HEK293T (cell line): Measurements from ENCODE around the gene VSTM5.
A peak's percentile ranks its signal among the peaks of the same experiment; 100 is the strongest.

ENCODE experiments used
- CTCF ChIA-PET: fragments of 350-600 bp; formaldehyde crosslinking; extraction: SDS; loops from one replicate; lab custom pipeline; 2021; ENCODE audit warnings: antibody characterized with exemption, inconsistent platforms; lab: Yijun Ruan, JAX
- POLR2A ChIA-PET: fragments of 350-600 bp; formaldehyde crosslinking; extraction: SDS; loops from one replicate; lab custom pipeline; 2020; ENCODE audit warnings: antibody characterized with exemption, inconsistent platforms; lab: Yijun Ruan, JAX
- DNase-seq: peaks from one replicate; pipeline ENCODE4 v3.0.0; 2012; ENCODE audit warnings: mixed read lengths; ENCODE audit errors: extremely low spot score
- ARNT ChIP-seq: fragments of 450-650 bp; IDR thresholded peaks from 2 replicates; pipeline ENCODE4 v1.6.1; 2017; ENCODE audit warnings: mild to moderate bottlenecking
- BHLHE40 ChIP-seq: fragments of 450-650 bp; IDR thresholded peaks from 2 replicates; pipeline ENCODE4 v1.6.1; 2016; ENCODE audit warnings: mild to moderate bottlenecking, moderate library complexity, borderline replicate concordance
- CTBP1 ChIP-seq: fragments of 450-650 bp; IDR thresholded peaks from 2 replicates; pipeline ENCODE4 v1.6.1; 2016; ENCODE audit warnings: borderline replicate concordance
- ELF4 ChIP-seq: fragments of 450-650 bp; IDR thresholded peaks from 2 replicates; pipeline ENCODE4 v1.6.1; 2017; ENCODE audit warnings: antibody characterized with exemption
- FOXA1 ChIP-seq: fragments of 450-650 bp; IDR thresholded peaks from 2 replicates; pipeline ENCODE4 v1.6.1; 2016; ENCODE audit warnings: mild to moderate bottlenecking
- FOXK2 ChIP-seq: fragments of 450-650 bp; IDR thresholded peaks from 2 replicates; pipeline ENCODE4 v1.6.1; 2016; ENCODE audit warnings: mild to moderate bottlenecking
- FOXM1 ChIP-seq: fragments of 450-650 bp; IDR thresholded peaks from 2 replicates; pipeline ENCODE4 v1.6.1; 2017; ENCODE audit warnings: mild to moderate bottlenecking, borderline replicate concordance
- HDGF ChIP-seq: fragments of 450-650 bp; IDR thresholded peaks from 2 replicates; pipeline ENCODE4 v1.6.1; 2017; ENCODE audit warnings: antibody characterized with exemption, borderline replicate concordance
- L3MBTL2 ChIP-seq: fragments of 450-650 bp; conservative IDR thresholded peaks from 2 replicates; pipeline ENCODE4 v1.6.1; 2016; ENCODE audit warnings: mild to moderate bottlenecking
- LEF1 ChIP-seq: fragments of 450-650 bp; IDR thresholded peaks from 2 replicates; pipeline ENCODE4 v1.6.1; 2017; ENCODE audit warnings: mild to moderate bottlenecking, borderline replicate concordance
- NFRKB ChIP-seq: fragments of 450-650 bp; IDR thresholded peaks from 2 replicates; pipeline ENCODE4 v1.6.1; 2016; ENCODE audit warnings: mild to moderate bottlenecking, moderate library complexity
- SP1 ChIP-seq: fragments of 450-650 bp; IDR thresholded peaks from 2 replicates; pipeline ENCODE4 v1.6.1; 2017
- SUZ12 ChIP-seq: fragments of 450-650 bp; IDR thresholded peaks from 2 replicates; pipeline ENCODE4 v1.6.1; 2016; ENCODE audit warnings: mild to moderate bottlenecking
- TARDBP ChIP-seq: fragments of 450-650 bp; IDR thresholded peaks from 2 replicates; pipeline ENCODE4 v1.6.1; 2016
- ZNF384 ChIP-seq: fragments of 450-650 bp; IDR thresholded peaks from 2 replicates; pipeline ENCODE4 v1.6.1; 2016
- TF ChIP-seq, protein P1 (sequence below): fragments of 450-650 bp; IDR thresholded peaks from 2 replicates; pipeline ENCODE4 v1.6.1; 2016

The VSTM5 gene

DNA sequence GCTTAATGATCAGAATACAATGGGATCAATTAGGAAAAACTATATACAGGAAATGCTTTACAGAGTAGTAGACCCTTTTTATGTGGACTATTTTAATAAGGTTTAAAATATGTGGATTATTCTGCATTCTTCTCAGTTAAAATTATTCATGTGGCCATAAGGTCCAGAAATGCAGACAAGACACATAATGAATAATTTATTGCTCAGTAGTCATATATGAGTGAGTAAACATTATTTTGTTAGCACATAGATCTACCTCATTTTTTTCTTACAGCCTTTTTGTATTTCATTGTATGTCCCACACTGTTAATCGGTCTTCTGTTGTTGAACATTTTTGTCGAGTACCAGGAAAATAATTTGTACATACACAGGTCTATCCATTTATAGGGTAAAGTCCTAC, 45.5 kb downstream of the VSTM5 start:
- TF ChIP-seq, protein P1, sequence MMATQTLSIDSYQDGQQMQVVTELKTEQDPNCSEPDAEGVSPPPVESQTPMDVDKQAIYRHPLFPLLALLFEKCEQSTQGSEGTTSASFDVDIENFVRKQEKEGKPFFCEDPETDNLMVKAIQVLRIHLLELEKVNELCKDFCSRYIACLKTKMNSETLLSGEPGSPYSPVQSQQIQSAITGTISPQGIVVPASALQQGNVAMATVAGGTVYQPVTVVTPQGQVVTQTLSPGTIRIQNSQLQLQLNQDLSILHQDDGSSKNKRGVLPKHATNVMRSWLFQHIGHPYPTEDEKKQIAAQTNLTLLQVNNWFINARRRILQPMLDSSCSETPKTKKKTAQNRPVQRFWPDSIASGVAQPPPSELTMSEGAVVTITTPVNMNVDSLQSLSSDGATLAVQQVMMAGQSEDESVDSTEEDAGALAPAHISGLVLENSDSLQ: no peak
- no peak for TF ChIP-seq SP1
- no peak for TF ChIP-seq LEF1
- TF ChIP-seq L3MBTL2: no peak
- TF ChIP-seq TARDBP: no peak
- ChIA-PET CTCF (no interaction called here), POLR2A (no interaction called here)
- no peak for DNase-seq

DNA sequence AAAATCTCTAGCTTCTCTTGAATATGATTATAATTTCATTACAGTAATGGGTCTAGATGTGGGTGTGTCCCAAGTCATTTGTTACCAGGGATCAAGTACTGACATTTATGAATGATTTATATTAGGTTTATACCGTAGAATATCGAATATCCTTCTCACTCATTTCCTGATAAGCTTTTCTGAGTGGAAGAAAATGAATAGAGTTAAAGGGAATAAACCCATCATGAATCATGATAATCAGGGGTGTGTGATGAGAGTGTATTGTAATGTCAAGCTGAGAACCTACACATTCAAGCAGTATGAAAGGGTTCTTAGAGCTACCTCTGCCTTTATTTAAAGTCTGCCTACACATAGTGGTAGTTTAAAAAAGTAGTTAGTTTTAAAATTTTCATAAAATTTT, 49.1 kb downstream of the VSTM5 start:
- no peak for DNase-seq
- TF ChIP-seq, protein P1: peak; percentile 28; the same call in 1 of the 2 replicates
- no peak for TF ChIP-seq ELF4
- CTCF ChIA-PET: no interaction called here
- POLR2A ChIA-PET: interaction anchor here (1.6 to 4.2 kb wide), 2 partner anchors 17 to 60 kb away, joined by 5 to 18 read pairs; partner anchors contain the start of genes C11orf54, MED17 and TAF1D

DNA sequence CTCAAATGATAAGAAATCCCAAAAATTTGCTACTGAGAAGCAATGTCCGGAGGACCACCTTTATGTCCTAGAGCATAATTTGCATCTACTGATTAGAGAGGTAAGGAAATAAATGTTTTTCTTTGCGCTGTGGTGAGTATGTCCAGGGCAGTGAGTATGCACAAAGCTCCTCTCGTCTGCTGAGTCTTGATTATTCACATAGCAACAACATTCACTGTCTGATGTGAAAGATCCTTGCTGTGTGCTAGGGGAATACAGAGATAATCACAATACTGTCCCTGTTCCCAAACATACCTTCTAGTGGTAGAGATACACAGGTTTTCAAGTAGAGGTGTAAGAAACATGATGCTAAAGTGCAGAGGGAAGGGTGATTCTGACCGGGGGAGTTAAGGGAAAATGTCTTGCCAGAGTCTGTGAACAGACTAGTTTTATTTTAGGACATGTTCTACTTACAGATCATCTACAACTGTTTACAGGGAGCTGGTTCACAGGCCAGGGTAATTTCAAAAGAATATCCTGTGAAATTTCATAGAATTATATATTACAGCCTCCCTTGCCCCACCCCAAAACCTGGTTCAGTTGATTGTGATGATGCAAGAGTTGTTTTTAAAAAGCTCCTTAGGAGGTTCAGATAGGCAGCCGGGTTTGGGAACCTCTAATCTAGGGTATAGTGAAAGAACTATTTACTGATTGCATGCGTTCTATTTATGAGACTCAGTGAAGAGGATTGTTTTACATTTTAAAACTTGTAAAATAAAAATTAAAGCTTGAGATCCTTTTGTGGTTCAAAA, 53.8 kb downstream of the VSTM5 start:
- ChIA-PET CTCF (no interaction called here), POLR2A (no interaction called here)
- TF ChIP-seq, protein P1: no peak
- TF ChIP-seq CTBP1 (no peak), ELF4 (no peak), ZNF384 (no peak), NFRKB (no peak), TARDBP (no peak), BHLHE40 (no peak), LEF1 (no peak), FOXM1 (no peak), FOXK2 (no peak), L3MBTL2 (no peak), ARNT (no peak), FOXA1 (no peak), HDGF (no peak), SP1 (no peak), SUZ12 (no peak)
- no peak for DNase-seq

DNA sequence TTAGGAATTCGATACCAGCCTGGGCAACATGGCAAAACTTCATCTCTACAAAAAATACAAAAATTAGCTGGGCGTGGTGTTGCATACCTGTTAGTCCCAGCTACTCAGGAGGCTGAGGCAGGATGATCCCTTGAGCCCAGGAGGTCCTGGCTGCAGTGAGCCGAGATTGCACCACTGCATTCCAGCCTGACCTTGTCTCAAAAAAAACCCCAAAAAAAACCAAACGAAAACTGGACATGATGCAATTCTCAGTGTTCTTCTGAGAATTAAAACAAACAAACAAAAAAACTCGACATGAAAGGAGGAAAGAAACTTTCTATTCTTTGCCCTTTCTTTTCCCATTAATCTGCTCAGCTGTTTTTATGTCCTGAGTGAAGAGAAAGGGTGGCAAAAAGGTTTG, 58.9 kb downstream of the VSTM5 start:
- ChIA-PET CTCF (interaction anchor here (0.6 kb wide), 1 partner anchor 9 kb away, joined by 3 read pairs; no protein-coding TSS in a partner anchor), POLR2A (no interaction called here)
- no peak for DNase-seq
- TF ChIP-seq ZNF384 (no peak), LEF1 (no peak), NFRKB (no peak), BHLHE40 (no peak), ARNT (no peak), TARDBP (no peak), SUZ12 (no peak), FOXA1 (no peak)

DNA sequence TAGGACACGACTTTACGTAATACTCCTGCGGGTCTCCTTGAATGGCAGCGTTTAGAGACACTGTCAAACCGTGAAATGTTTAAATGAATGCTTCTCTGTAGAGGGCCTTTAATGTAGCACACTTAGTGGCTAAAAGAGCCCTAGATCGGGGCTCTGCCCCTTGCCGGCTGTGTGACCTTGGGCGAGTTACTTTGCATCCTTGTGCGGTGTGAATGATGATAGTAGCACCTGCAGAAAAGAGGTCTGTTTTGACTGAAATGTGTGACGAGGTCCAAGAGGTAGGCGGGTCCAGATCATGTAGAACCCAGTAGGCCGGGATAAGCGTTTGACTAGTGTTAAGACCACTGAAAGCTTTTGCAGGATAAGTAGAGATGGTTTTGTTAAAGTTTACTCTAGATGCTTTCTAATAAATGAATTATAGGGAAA, 65.5 kb downstream of the VSTM5 start:
- ChIA-PET CTCF (no interaction called here), POLR2A (interaction anchor here (0.7 to 5.9 kb wide), 2 partner anchors 14 to 45 kb away, joined by 3 to 119 read pairs; partner anchors contain the start of genes C11orf54 and TAF1D)
- TF ChIP-seq TARDBP: no peak
- TF ChIP-seq FOXA1: no peak
- TF ChIP-seq ARNT: no peak
- no peak for TF ChIP-seq SUZ12
- no peak for TF ChIP-seq HDGF
- TF ChIP-seq FOXM1: no peak
- TF ChIP-seq CTBP1: no peak
- no peak for TF ChIP-seq NFRKB
- TF ChIP-seq SP1: no peak
- no peak for TF ChIP-seq FOXK2
- TF ChIP-seq BHLHE40: no peak
- no peak for DNase-seq

DNA sequence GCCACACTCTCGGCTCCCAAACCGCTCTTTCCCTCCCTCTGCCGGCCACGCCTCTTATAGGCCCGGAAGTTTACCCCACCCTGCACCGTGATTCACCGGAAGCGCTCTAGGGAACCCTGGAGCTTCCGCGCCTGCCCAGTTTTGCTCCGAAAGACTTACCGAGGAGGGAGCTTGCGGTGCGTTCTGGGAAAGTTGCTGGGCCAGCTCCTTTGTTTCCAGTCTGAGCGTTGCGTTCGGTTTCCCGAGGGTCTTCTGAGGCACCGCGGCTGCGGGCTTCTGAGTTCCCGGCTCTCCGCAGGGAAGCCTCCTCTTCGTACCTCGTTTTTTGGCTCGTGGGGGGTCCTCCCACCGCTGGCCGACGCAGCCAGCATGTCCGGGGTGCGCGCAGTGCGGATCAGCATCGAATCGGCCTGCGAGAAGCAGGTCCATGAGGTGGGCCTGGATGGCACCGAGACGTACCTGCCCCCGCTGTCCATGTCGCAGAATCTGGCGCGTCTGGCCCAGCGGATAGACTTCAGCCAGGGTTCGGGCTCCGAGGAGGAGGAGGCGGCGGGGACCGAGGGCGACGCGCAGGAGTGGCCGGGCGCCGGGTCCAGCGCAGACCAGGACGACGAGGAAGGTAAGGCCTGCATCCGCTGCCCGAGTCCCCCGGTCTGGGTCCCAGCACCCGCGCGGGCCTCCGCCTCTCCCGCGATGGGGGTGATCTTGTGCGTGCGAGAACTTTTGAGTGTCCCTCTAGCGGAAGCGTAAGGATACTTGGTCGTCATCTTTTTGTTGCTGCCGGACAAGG, 66.1 kb downstream of the VSTM5 start, which contains the start of gene MED17:
Gene MED17 (plus strand): TSS at position 138 of the 790 bp plus-strand sequence. CDS start 232 bp downstream, at position 370.
- DNase-seq: peak; percentile 91
- TF ChIP-seq FOXK2 (no peak), ELF4 (peak; percentile 34; the same call in 1 of the 2 replicates)
- CTCF ChIA-PET: interaction anchor here (0.6 to 0.9 kb wide), 2 partner anchors 12 to 49 kb away, joined by 3 read pairs; no protein-coding TSS in a partner anchor
- POLR2A ChIA-PET: interaction anchor here (0.7 to 5.9 kb wide), 30 partner anchors 9 to 1420 kb away, joined by 3 to 119 read pairs (median 4); partner anchors contain the start of genes C11orf54, CEP295, PANX1 and TAF1D
